Stimulated activated naive B cell treated with anti-CD40 and anti-IgM and Interleukin-4, amounts not matched to agents 10 μg/mL and 1 μg/mL and 100 μg/mL, for 72 hours (primary cell): ENCODE data around the gene CXCR1.

ENCODE experiments used
- ATAC-seq, 2 donors: fragments of 150-1000 bp; cut with Tn5 transposase; replicated peaks; 2 replicates each; pipeline ENCODE4 v1.10.0; 2021; ENCODE audit warnings: moderate library complexity in 1 of 2
- DNase-seq: peaks from one replicate; pipeline ENCODE4 v3.0.0; 2021
- H3K27ac Mint-ChIP-seq: one replicate; pipeline ENCODE4 v1.8.0; 2022; ENCODE audit warnings: mild to moderate bottlenecking, mixed read lengths
- H3K27me3 Mint-ChIP-seq, 2 donors: one replicate each; pipeline ENCODE4 v1.8.0; 2022; ENCODE audit warnings: mixed read lengths in 2 of 2
- H3K36me3 Mint-ChIP-seq, 2 donors: one replicate each; pipeline ENCODE4 v1.8.0; 2022; ENCODE audit warnings: mixed read lengths in 2 of 2, mild to moderate bottlenecking in 1 of 2
- H3K4me1 Mint-ChIP-seq, 2 donors: one replicate each; pipeline ENCODE4 v1.8.0; 2022; ENCODE audit warnings: mixed read lengths in 2 of 2, mild to moderate bottlenecking in 1 of 2
- H3K4me3 Mint-ChIP-seq, 2 donors: one replicate each; pipeline ENCODE4 v1.8.0; 2022; ENCODE audit warnings: mild to moderate bottlenecking in 2 of 2, mixed read lengths in 2 of 2, moderate library complexity in 1 of 2
- H3K9me3 Mint-ChIP-seq, 2 donors: one replicate each; pipeline ENCODE4 v1.8.0; 2022; ENCODE audit warnings: mixed read lengths in 2 of 2, mild to moderate bottlenecking in 1 of 2

Gene CXCR1

DNA sequence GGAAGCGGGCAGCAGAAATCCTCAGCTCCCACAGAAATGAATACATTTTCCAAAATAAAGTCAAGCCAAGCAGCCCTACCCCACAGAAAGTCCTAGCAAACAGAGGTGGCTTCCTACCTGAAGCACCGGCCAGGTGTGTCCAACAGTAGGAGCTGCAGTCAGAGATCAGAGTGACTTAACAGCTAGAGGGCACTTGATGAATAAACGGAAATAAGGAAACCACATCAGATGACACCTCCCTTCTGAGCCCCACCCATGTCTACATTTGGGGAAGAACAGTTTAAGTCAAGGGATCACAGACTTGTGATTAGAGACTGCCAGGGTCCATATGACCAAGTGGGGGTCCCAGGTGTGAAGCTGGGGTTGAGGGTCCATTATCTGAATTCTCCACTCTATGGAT, at the start of gene CXCR1:
CXCR1 (minus strand) TSS at position 172 of the 400 bp plus-strand sequence. CDS start 1,751 bp downstream, outside the sequence.
- Mint-ChIP-seq H3K4me1 (peaks cover 15 to 19% of the 10 kb centered on the region in 2 donors), H3K27me3 (peaks cover 34 to 47% of the 10 kb centered on the region in 2 donors), H3K36me3 (no peaks in the 10 kb centered on the region), H3K9me3 (peaks cover 0 to 1% of the 10 kb centered on the region in 2 donors), H3K27ac (no peak within 1 kb of the TSS), H3K4me3 (no peak within 1 kb of the TSS)
- DNase-seq, result no peak
- peak; percentile 64 to 73 for ATAC-seq

- no peak for ATAC-seq
- H3K27ac Mint-ChIP-seq, result peak overlapping the region; percentile 100
- peaks cover 0 to 2% of the 10 kb centered on the region in 2 donors for H3K9me3 Mint-ChIP-seq
- no peak for DNase-seq
- H3K27me3 Mint-ChIP-seq, result no peaks in the 10 kb centered on the region
- H3K4me1 Mint-ChIP-seq, result peaks cover 24 to 58% of the 10 kb centered on the region in 2 donors
- H3K36me3 Mint-ChIP-seq, result peaks cover 40 to 43% of the 10 kb centered on the region in 2 donors
- H3K4me3 Mint-ChIP-seq, result peak overlapping the region; percentile 94 to 97
Observed at GRCh38 chr2:218216336-218216673, 49.5 kb upstream of the CXCR1 start.

GRCh38 chr2:218214116-218214515, 47.4 kb upstream of the CXCR1 start:
- peak overlapping the region; percentile 1 for H3K27ac Mint-ChIP-seq
- ATAC-seq (no peak), DNase-seq (no peak)
- peaks cover 5 to 7% of the 10 kb centered on the region in 2 donors for H3K9me3 Mint-ChIP-seq
- peaks cover 0 to 6% of the 10 kb centered on the region in 2 donors for H3K27me3 Mint-ChIP-seq
- peaks cover 14 to 38% of the 10 kb centered on the region in 2 donors for H3K4me1 Mint-ChIP-seq
- peaks cover 30 to 32% of the 10 kb centered on the region in 2 donors for H3K36me3 Mint-ChIP-seq
- H3K4me3 Mint-ChIP-seq, result no peak overlapping the region

DNA sequence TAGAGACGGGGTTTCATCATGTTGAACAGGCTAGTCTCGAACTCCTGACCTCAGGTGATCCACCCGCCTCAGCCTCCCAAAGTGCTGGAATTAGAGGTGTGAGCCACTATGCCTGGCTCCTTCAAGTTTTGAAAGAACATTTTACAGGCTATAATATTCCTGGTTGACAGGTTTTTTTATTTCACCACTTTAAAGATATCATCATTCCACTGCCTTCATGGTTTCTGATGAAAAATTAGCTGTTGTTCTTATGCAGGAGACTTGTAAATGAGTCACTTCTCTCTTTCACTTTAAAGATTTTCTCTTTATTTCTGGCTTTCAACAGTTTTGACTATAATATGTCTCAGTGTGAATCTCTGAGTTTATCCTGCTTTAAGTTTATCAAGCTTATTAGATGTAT, 42.3 kb upstream of the CXCR1 start:
- Mint-ChIP-seq H3K9me3 (peaks cover 3 to 7% of the 10 kb centered on the region in 2 donors), H3K27ac (no peak overlapping the region), H3K4me3 (no peak overlapping the region), H3K27me3 (peaks cover 0 to 6% of the 10 kb centered on the region in 2 donors), H3K4me1 (peaks cover 2% of the 10 kb centered on the region in 2 donors), H3K36me3 (peaks cover 4 to 7% of the 10 kb centered on the region in 2 donors)
- ATAC-seq (no peak), DNase-seq (no peak)

GRCh38 chr2:218202266-218202665, 35.5 kb upstream of the CXCR1 start:
- Mint-ChIP-seq H3K36me3 (no peaks in the 10 kb centered on the region), H3K27me3 (peaks cover 14 to 21% of the 10 kb centered on the region in 2 donors), H3K27ac (no peak overlapping the region), H3K4me1 (no peaks in the 10 kb centered on the region), H3K9me3 (no peaks in the 10 kb centered on the region), H3K4me3 (no peak overlapping the region)
- DNase-seq, result no peak
- ATAC-seq, result no peak

- peaks cover 2 to 4% of the 10 kb centered on the region in 2 donors for H3K4me1 Mint-ChIP-seq
- no peaks in the 10 kb centered on the region for H3K36me3 Mint-ChIP-seq
- DNase-seq (no peak), ATAC-seq (no peak)
- H3K27me3 Mint-ChIP-seq, result peaks cover 19 to 21% of the 10 kb centered on the region in 2 donors
- no peak overlapping the region for H3K27ac Mint-ChIP-seq
- H3K9me3 Mint-ChIP-seq, result no peaks in the 10 kb centered on the region
- no peak overlapping the region for H3K4me3 Mint-ChIP-seq
Observed at GRCh38 chr2:218196974-218197373, 30.2 kb upstream of the CXCR1 start.

GRCh38 chr2:218194880-218195279, 28.1 kb upstream of the CXCR1 start:
- Mint-ChIP-seq H3K36me3 (no peaks in the 10 kb centered on the region), H3K9me3 (no peaks in the 10 kb centered on the region), H3K27me3 (peaks cover 16 to 21% of the 10 kb centered on the region in 2 donors), H3K4me3 (no peak overlapping the region), H3K27ac (no peak overlapping the region), H3K4me1 (peaks cover 2 to 4% of the 10 kb centered on the region in 2 donors)
- DNase-seq, result no peak
- no peak for ATAC-seq

- Mint-ChIP-seq H3K9me3 (no peaks in the 10 kb centered on the region), H3K4me1 (peaks cover 2 to 4% of the 10 kb centered on the region in 2 donors), H3K36me3 (no peaks in the 10 kb centered on the region), H3K27ac (no peak overlapping the region), H3K27me3 (peaks cover 11 to 12% of the 10 kb centered on the region in 2 donors), H3K4me3 (no peak overlapping the region)
- DNase-seq (no peak), ATAC-seq (no peak)
Observed at GRCh38 chr2:218193701-218194100, 26.9 kb upstream of the CXCR1 start.

GRCh38 chr2:218192902-218193430, 26.2 kb upstream of the CXCR1 start:
- no peak overlapping the region for H3K4me3 Mint-ChIP-seq
- H3K27me3 Mint-ChIP-seq, result peaks cover 4 to 8% of the 10 kb centered on the region in 2 donors
- ATAC-seq, result no peak
- H3K36me3 Mint-ChIP-seq, result no peaks in the 10 kb centered on the region
- H3K27ac Mint-ChIP-seq, result no peak overlapping the region
- H3K9me3 Mint-ChIP-seq, result no peaks in the 10 kb centered on the region
- DNase-seq, result no peak
- peaks cover 2 to 4% of the 10 kb centered on the region in 2 donors for H3K4me1 Mint-ChIP-seq

DNA sequence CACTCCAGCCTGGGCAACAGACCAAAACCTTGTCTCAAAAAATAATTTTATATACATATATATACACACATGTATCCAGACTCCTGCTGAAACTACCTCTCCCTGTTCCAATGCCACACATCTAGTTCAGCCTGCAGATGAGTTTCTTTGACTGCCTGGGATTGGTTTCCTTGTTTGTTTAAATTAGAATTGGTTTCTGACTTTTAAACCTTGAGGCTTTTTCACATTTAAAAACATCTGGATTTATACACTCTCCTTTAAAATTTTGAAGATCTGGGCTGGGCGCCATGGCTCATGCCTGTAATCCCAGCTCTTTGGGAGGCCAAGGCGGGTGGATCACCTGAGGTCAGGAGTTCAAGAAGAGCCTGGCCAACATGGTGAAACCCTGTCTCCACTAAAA, 21.8 kb upstream of the CXCR1 start:
- no peaks in the 10 kb centered on the region for H3K36me3 Mint-ChIP-seq
- ATAC-seq (no peak), DNase-seq (no peak)
- H3K27ac Mint-ChIP-seq, result no peak overlapping the region
- no peaks in the 10 kb centered on the region for H3K9me3 Mint-ChIP-seq
- H3K4me1 Mint-ChIP-seq, result peaks cover 7 to 8% of the 10 kb centered on the region in 2 donors
- H3K27me3 Mint-ChIP-seq, result no peaks in the 10 kb centered on the region
- no peak overlapping the region for H3K4me3 Mint-ChIP-seq

DNA sequence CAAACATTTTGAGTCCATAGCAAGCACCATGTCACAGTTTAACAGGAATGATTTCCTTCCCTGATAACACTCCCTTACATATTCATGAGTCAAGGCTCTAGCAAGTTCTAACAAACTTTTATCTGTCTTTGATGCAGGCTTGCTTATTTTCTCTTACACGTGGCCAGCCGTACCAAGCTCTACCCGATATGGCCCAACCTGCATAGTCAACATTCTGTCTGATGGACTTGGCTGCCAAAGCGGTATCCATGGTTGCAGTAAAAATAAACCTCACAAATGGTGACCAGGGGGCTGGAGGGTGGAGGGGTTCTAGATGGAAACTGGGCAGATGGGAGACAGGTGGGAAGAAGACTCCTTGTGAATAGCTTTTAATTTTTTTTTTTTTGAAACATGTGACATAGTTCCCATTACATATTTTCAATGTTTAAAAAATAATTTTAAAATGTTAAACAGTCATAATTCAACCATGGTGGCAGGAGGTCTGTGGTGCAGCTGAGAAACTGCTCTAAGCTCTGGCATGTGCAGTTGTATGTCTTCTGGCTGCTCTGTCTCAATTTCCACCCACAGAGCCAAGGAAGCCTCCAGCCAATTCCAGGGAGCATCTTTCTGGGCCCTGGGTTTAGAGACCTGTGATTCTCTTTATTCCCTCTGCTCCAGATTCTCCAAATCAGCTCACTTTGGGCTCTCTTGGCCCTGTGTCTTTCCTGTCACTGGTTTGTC, 20.7 kb upstream of the CXCR1 start:
- DNase-seq, result no peak
- no peak for ATAC-seq
- no peak overlapping the region for H3K4me3 Mint-ChIP-seq
- peaks cover 7 to 8% of the 10 kb centered on the region in 2 donors for H3K4me1 Mint-ChIP-seq
- H3K36me3 Mint-ChIP-seq, result no peaks in the 10 kb centered on the region
- H3K27ac Mint-ChIP-seq, result no peak overlapping the region
- H3K9me3 Mint-ChIP-seq, result no peaks in the 10 kb centered on the region
- peaks cover 0 to 4% of the 10 kb centered on the region in 2 donors for H3K27me3 Mint-ChIP-seq

GRCh38 chr2:218186876-218187275, 20.1 kb upstream of the CXCR1 start:
- H3K4me3 Mint-ChIP-seq, result no peak overlapping the region
- H3K27ac Mint-ChIP-seq, result no peak overlapping the region
- H3K36me3 Mint-ChIP-seq, result no peaks in the 10 kb centered on the region
- H3K9me3 Mint-ChIP-seq, result no peaks in the 10 kb centered on the region
- peaks cover 5 to 8% of the 10 kb centered on the region in 2 donors for H3K4me1 Mint-ChIP-seq
- no peak for ATAC-seq
- no peak for DNase-seq
- peaks cover 0 to 4% of the 10 kb centered on the region in 2 donors for H3K27me3 Mint-ChIP-seq

DNA sequence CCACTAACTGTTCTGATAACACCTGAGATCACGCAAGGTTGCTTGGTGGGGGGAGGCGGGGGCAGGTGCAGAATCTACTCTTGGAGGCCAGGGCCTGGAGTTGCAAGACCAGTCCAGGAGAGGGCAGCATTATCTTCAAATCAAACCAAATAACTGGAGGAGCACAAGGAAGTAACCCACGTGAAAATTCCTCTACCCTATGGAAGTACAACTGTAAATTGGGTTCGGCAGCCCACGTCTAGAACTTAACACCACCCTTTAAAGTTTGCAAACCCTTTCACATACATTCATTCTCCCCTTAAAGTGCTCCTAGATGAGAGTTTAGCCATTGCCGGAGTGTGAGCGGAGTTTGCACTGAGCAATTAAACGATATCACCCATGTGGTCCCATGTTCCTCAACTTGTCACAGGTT, 19.6 kb upstream of the CXCR1 start:
- Mint-ChIP-seq H3K27ac (no peak overlapping the region), H3K4me1 (peaks cover 5 to 8% of the 10 kb centered on the region in 2 donors), H3K4me3 (no peak overlapping the region)

DNA sequence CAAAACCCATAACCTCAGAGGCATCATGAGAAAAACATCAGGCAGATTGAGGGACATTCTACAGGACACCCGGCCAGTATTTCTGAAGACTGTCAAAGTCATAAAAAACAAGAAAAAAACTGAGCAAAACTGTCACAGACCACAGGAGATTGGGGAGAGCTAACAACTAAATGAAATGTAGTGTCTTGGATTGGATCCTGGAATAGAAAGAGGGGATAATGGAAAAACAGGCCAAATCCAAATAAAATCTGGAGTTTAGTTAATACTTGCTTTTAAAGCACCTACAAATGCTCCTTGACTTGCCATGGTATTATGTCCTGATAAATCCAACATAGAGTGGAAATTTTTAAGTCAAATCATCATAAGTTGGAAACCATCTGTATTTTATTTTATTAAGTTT, 17.6 kb upstream of the CXCR1 start:
- Mint-ChIP-seq H3K36me3 (no peaks in the 10 kb centered on the region), H3K27ac (no peak overlapping the region), H3K9me3 (no peaks in the 10 kb centered on the region), H3K4me1 (peaks cover 5 to 8% of the 10 kb centered on the region in 2 donors), H3K4me3 (no peak overlapping the region), H3K27me3 (peaks cover 0 to 4% of the 10 kb centered on the region in 2 donors)
- ATAC-seq (no peak), DNase-seq (no peak)

More for the DNA sequence above, 19.6 kb upstream of the CXCR1 start:
- Mint-ChIP-seq H3K36me3 (no peaks in the 10 kb centered on the region), H3K27me3 (peaks cover 0 to 4% of the 10 kb centered on the region in 2 donors), H3K9me3 (no peaks in the 10 kb centered on the region)
- peak; percentile 91 to 94 for ATAC-seq
- peak; percentile 36 for DNase-seq

GRCh38 chr2:218180467-218181114, 13.8 kb upstream of the CXCR1 start:
- no peak for ATAC-seq
- no peak for DNase-seq
- Mint-ChIP-seq H3K4me3 (no peak overlapping the region), H3K36me3 (no peaks in the 10 kb centered on the region), H3K27ac (no peak overlapping the region), H3K9me3 (no peaks in the 10 kb centered on the region), H3K4me1 (no peaks in the 10 kb centered on the region), H3K27me3 (peaks cover 8 to 10% of the 10 kb centered on the region in 2 donors)
